ENCODE measurements around the gene SUSD6.
"Not testable (repeated sequence)": the region's sequence is repeated elsewhere in the genome, so short reads cannot be mapped to it uniquely, and the experiment has no call there.

The SUSD6 gene

GRCh38 chr14:69593018-69593677, 18.2 kb upstream of the SUSD6 start:
- no peak for DNase-seq

GRCh38 chr14:69594846-69595245, 16.6 kb upstream of the SUSD6 start:
- no peak for DNase-seq

- no peak for DNase-seq
These were observed 16.1 kb upstream of the SUSD6 start for GRCh38 chr14:69595336-69595735.

GRCh38 chr14:69599431-69599830, 12.0 kb upstream of the SUSD6 start:
- DNase-seq = not testable (repeated sequence)

GRCh38 chr14:69600304-69600891, 11.0 kb upstream of the SUSD6 start:
- no peak for DNase-seq

GRCh38 chr14:69605738-69606137, 5.7 kb upstream of the SUSD6 start:
- DNase-seq = no peak

GRCh38 chr14:69606258-69607184, 4.9 kb upstream of the SUSD6 start:
- DNase-seq = no peak

GRCh38 chr14:69610020-69610873, 1.1 kb upstream of the SUSD6 start:
- no peak for DNase-seq

GRCh38 chr14:69610874-69611171, 573 bp upstream of the SUSD6 start:
- DNase-seq = no peak

GRCh38 chr14:69612014-69612782, 802 bp downstream of the SUSD6 start:
- DNase-seq = no peak

GRCh38 chr14:69612783-69613130, 1.4 kb downstream of the SUSD6 start:
- peak; percentile 35 for DNase-seq

GRCh38 chr14:69613312-69614073, 2.1 kb downstream of the SUSD6 start:
- DNase-seq = no peak

- DNase-seq = no peak
These were observed 3.2 kb downstream of the SUSD6 start for GRCh38 chr14:69614592-69614991.

GRCh38 chr14:69615121-69615495, 3.7 kb downstream of the SUSD6 start:
- DNase-seq = peak; percentile 34

- DNase-seq = peak; percentile 65
These were observed 4.4 kb downstream of the SUSD6 start for GRCh38 chr14:69615496-69616407.

- no peak for DNase-seq
These were observed 5.0 kb downstream of the SUSD6 start for GRCh38 chr14:69616408-69616773.

- DNase-seq = no peak
These were observed 6.4 kb downstream of the SUSD6 start for GRCh38 chr14:69617796-69618195.

- DNase-seq = no peak
These were observed 7.6 kb downstream of the SUSD6 start for GRCh38 chr14:69619012-69619411.

GRCh38 chr14:69620211-69620611, 8.8 kb downstream of the SUSD6 start:
- no peak for DNase-seq

- DNase-seq = no peak
These were observed 9.6 kb downstream of the SUSD6 start for GRCh38 chr14:69620981-69621380.

- no peak for DNase-seq
These were observed 12.7 kb downstream of the SUSD6 start for GRCh38 chr14:69624136-69624535.
